K562 (cell line): ENCODE data around the gene USP32. TPM values are rescaled to one million over a fixed set of nuclear protein-coding genes. Genes with fewer than 3 reads are reported as not detected.
A peak's percentile ranks its signal among the peaks of the same experiment; 100 is the strongest.

Source experiments
- ATAC-seq: fragments of 200-7000 bp; cut with Tn5 transposase; 3 replicates; pipeline ENCODE4 v1.9.1; 2020; ENCODE audit warnings: moderate library complexity
- BruUV-seq: library from RNA; stranded (reverse); fragments of 400-500 nt; replicated peaks from 2 replicates; lab custom pipeline; 2021; lab: Mats Ljungman, UMichigan
- CTCF ChIA-PET: fragments of 300-600 bp; formaldehyde crosslinking; extraction: SDS; loops from one replicate; lab custom pipeline; 2021; ENCODE audit warnings: low intra/inter-chr PET ratio; lab: Yijun Ruan, JAX
- POLR2A ChIA-PET: fragments of 300-600, 350-650 bp; sonication (Branson Sonifier 250); formaldehyde crosslinking; extraction: SDS; loops from one replicate; lab custom pipeline; 2021; ENCODE audit warnings: antibody characterized with exemption, inconsistent platforms; lab: Yijun Ruan, JAX
- DNase-seq, 4 experiments: peaks; one replicate each; pipeline versions ENCODE4 v3.0.0 to v3.0.0-alpha.2; 2011 to 2018; ENCODE audit warnings: low spot score in 3 of 4, mixed read lengths in 3 of 4; ENCODE audit errors: extremely low read depth in 1 of 4
- FAIRE-seq: peaks from 2 replicates; lab custom pipeline; 2011; peaks lifted over from hg19 to GRCh38; lab: Jason Lieb, UNC
- H2AFZ ChIP-seq: 2 replicates; pipeline ENCODE4 v1.6.0; 2011; ENCODE audit warnings: low read depth, low read length, control low read depth, inconsistent platforms
- H3K27ac ChIP-seq: fragments of 200-600 bp; 3 replicates; pipeline ENCODE4 v1.8.0; 2011; ENCODE audit warnings: low read depth, mild to moderate bottlenecking, control low read depth, inconsistent platforms, low read length, moderate library complexity, mixed read lengths; ENCODE audit errors: extremely low read depth
- H3K27me3 ChIP-seq, 2 experiments: fragments of 300-600 bp in 1 of 2; 2 replicates in 1 of 2; 3 replicates in 1 of 2; pipeline versions ENCODE4 v1.6.0 to v1.8.0; 2011; ENCODE audit warnings: inconsistent platforms in 2 of 2, low read length in 2 of 2, mild to moderate bottlenecking in 1 of 2, mixed read lengths in 1 of 2, moderate library complexity in 1 of 2; ENCODE audit not compliant: control insufficient read depth in 2 of 2, insufficient read depth in 2 of 2
- H3K36me3 ChIP-seq: fragments of 300-600 bp; 3 replicates; pipeline ENCODE4 v1.8.0; 2011; ENCODE audit warnings: mild to moderate bottlenecking, low read length, inconsistent platforms; ENCODE audit not compliant: control insufficient read depth, insufficient read depth
- H3K4me1 ChIP-seq, 2 experiments: fragments of 200-600 bp in 1 of 2; replicated peaks in 1 of 2; 2 replicates in 1 of 2; 3 replicates in 1 of 2; pipeline versions ENCODE4 v1.5.1 to v1.8.0; 2011; ENCODE audit warnings: inconsistent platforms in 2 of 2, low read length in 2 of 2, mild to moderate bottlenecking in 1 of 2, mixed read lengths in 1 of 2, moderate library complexity in 1 of 2; ENCODE audit not compliant: control insufficient read depth in 2 of 2, insufficient read depth in 2 of 2
- H3K4me2 ChIP-seq: 2 replicates; pipeline ENCODE4 v1.6.1; 2011; ENCODE audit warnings: low read length, control low read depth, inconsistent platforms, mixed read lengths; ENCODE audit not compliant: insufficient read depth
- H3K4me3 ChIP-seq: fragments of 200-600 bp; sonication (generic), shearing (Covaris generic); 2 replicates; pipeline ENCODE4 v1.5.1; 2016; ENCODE audit warnings: control low read depth, inconsistent platforms
- H3K79me2 ChIP-seq: fragments of 200-600 bp; 3 replicates; pipeline ENCODE4 v1.8.0; 2011; ENCODE audit warnings: low read length, inconsistent platforms; ENCODE audit not compliant: control insufficient read depth, insufficient read depth
- H3K9ac ChIP-seq, 2 experiments: 2 replicates each; pipeline versions ENCODE4 v1.6.0 to v1.6.1; 2011; ENCODE audit warnings: low read depth in 2 of 2, low read length in 2 of 2, control low read depth in 1 of 2, inconsistent platforms in 1 of 2, mild to moderate bottlenecking in 1 of 2, mixed read lengths in 1 of 2; ENCODE audit not compliant: insufficient read depth in 1 of 2
- H3K9me1 ChIP-seq: one replicate; pipeline ENCODE4 v1.6.0; 2011; ENCODE audit warnings: inconsistent platforms, mild to moderate bottlenecking, low read length, moderate library complexity; ENCODE audit not compliant: control insufficient read depth, insufficient read depth
- H3K9me3 ChIP-seq: replicated peaks from 2 replicates; pipeline ENCODE4 v1.5.1; 2011; ENCODE audit warnings: low read depth, low read length, inconsistent platforms; ENCODE audit not compliant: control insufficient read depth, insufficient read depth
- H4K20me1 ChIP-seq: replicated peaks from 2 replicates; pipeline ENCODE4 v1.6.1; 2011; ENCODE audit warnings: low read length, inconsistent platforms, mixed read lengths; ENCODE audit not compliant: control insufficient read depth, insufficient read depth
- ZBTB11 ChIP-seq, 3 experiments: fragments of 200-800 bp in 1 of 3; fragments of 250-450 bp in 1 of 3; fragments of 450-650 bp in 1 of 3; sonication (Bioruptor Pico) in 1 of 3; sonication (Bioruptor generic) in 1 of 3; formaldehyde crosslinking in 1 of 3; IDR thresholded peaks; 2 replicates each; pipeline versions ENCODE4 v1.6.1 to v1.8.0; 2016 to 2022; ENCODE audit warnings: mild to moderate bottlenecking in 2 of 3, missing genetic modification characterization in 2 of 3, missing compliant biosample characterization in 1 of 3, moderate library complexity in 1 of 3
- ZBTB8A ChIP-seq: fragments of 450-650 bp; IDR thresholded peaks from 2 replicates; pipeline ENCODE4 v1.6.1; 2018; ENCODE audit warnings: mild to moderate bottlenecking, moderate library complexity; ENCODE audit not compliant: partially characterized antibody
- WGBS: fragments of 100-300 bp; shearing (Covaris generic); methylation state at CpG from one replicate; pipeline ENCODE4 v1.1.6; 2016; ENCODE audit warnings: low coverage, mixed read lengths; ENCODE audit not compliant: insufficient coverage; ENCODE audit errors: missing lambda C conversion rate; 5-methylcytosine and 5-hydroxymethylcytosine counted together
- in situ Hi-C: fragments of 300-500 bp; cut with MboI; formaldehyde crosslinking; loops from 4 replicates; pipeline ENCODE4 v1.15.0; 2018; ENCODE audit warnings: inconsistent platforms, mixed read lengths
- intact Hi-C: fragments of 100-400 bp; cut with micrococcal nuclease; formaldehyde crosslinking; loops from 2 replicates; pipeline ENCODE4 v1.14.2; 2022
- polyA plus RNA-seq, 8 experiments: library from polyadenylated mRNA; depleted of rRNA in 4 of 8; stranded (reverse) in 5 of 8; unstranded in 3 of 8; fragments of >200 nt; fragmentation: Nextera tagmentation in 2 of 8; fragmentation: Illumina TruSeq in 1 of 8; extraction: Ambion mirVana in 2 of 8; extraction: Trizol in 1 of 8; gene quantifications; 2 replicates each; pipeline versions ENCODE4 v1.2.1 to v1.2.3, GENCODE V29; 2011 to 2014; ENCODE audit warnings: inconsistent platforms in 1 of 8, missing spikeins in 1 of 8
- total RNA-seq, 7 experiments: library from RNA; depleted of rRNA in 6 of 7; stranded (reverse); fragments of >200 nt in 6 of 7; fragmentation: Illumina TruSeq in 2 of 7; extraction: Trizol in 2 of 7; gene quantifications; 2 replicates each; pipeline versions ENCODE4 v1.2.1 to v1.2.3, GENCODE V29; 2011 to 2021; ENCODE audit warnings: low replicate concordance in 1 of 7

Gene USP32
- total and polyA plus RNA-seq, 9 of the 15 experiments (the other 6 are each of a cell fraction or from before 2014, with no cell fraction given), result 18.0 to 69.3 (median 47.1) TPM

DNA sequence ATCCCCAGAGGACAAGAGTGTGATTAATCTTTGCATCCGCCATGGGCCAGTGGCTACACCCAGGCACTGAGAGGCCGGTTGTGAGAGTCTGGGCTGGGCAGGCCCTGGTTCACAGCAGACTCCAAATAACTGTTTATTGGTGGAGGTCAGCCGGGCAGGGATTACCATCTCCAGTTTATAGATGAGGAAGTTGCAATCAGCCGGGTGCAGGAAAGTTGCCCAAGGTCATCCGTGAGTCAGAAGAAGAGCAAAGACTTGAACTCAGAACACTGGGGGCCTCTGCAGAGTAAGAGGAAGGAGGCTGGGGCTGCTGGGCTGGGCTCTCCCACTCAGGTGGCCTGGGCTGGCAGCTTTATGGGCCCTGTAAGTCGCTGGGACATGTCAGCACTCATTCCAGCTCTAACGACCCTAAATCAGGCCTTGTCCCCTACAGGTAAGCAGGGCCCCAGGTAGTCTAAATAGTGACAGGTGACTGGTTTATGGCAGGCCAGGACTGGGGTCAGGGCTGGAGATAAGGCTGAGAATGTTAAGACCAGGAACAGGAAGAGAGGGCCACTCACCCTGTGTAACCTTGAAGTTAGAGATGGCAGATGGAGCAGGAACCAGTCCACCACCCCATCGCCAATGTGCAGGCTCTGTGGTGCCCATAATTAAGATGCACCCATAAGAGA is 244.2 kb downstream of the USP32 start:
- no peak for FAIRE-seq

More for the DNA sequence above, 244.2 kb downstream of the USP32 start:
- Histone ChIP-seq H3K4me2 (no peak overlapping the region), H3K9me3 (no peaks in the 10 kb centered on the region), H4K20me1 (peaks cover 1% of the 10 kb centered on the region; the same call in 1 of the 2 replicates), H3K4me3 (no peak overlapping the region), H3K9ac (no peak overlapping the region), H3K36me3 (no peaks in the 10 kb centered on the region), H3K27ac (no peak overlapping the region), H3K9me1 (peaks cover under 1% of the 10 kb centered on the region), H3K79me2 (no peaks in the 10 kb centered on the region), H3K4me1 (peaks cover 0 to 22% of the 10 kb centered on the region in 2 experiments; a peak in 3 of 5 replicates), H3K27me3 (peaks cover 46 to 80% of the 10 kb centered on the region in 2 experiments; a peak in 4 of 5 replicates), H2AFZ (no peak overlapping the region)
- DNase-seq (no peak), ATAC-seq (no peak)
- WGBS, result 6% methylated on average over 8 of the region's 8 CpGs
- intact Hi-C loops, result loop anchor here (10.0 kb wide), 1 partner anchor 487 kb away; no protein-coding TSS in a partner anchor
- TF ChIP-seq ZBTB8A, result no peak
- peak in 1 of 3 experiments; percentile 40; a peak in 1 of 6 replicates for TF ChIP-seq ZBTB11 (CRISPR knock-in tag; IDR thresholded peaks at IDR 0.05)
- BruUV-seq, result no TSS peak
- ChIA-PET POLR2A (no interaction called here), CTCF (no interaction called here)
- in situ Hi-C loops, result loop anchor here (10.0 kb wide), 1 partner anchor 277 kb away; the partner anchor contains the start of gene CHCT1
